SK-N-SH treated with all-trans-retinoic acid at 6 μM for 48 hours (cell line): Measurements from ENCODE around the gene COL6A3.
"Not testable (repeated sequence)": the region's sequence is repeated elsewhere in the genome, so short reads cannot be mapped to it uniquely, and the experiment has no call there.

Source experiments
- ATAC-seq: fragments of 200-7000 bp; cut with Tn5 transposase; 3 replicates; pipeline ENCODE4 v1.9.1; 2020; ENCODE audit warnings: mild to moderate bottlenecking, moderate library complexity
- BACH2 ChIP-seq: fragments of 250-450 bp; sonication (Bioruptor Pico); IDR thresholded peaks from 2 replicates; pipeline ENCODE4 v1.9.0; 2021; ENCODE audit warnings: mild to moderate bottlenecking, borderline replicate concordance
- CSDC2 ChIP-seq: fragments of 250-450 bp; sonication (Bioruptor Pico); IDR thresholded peaks from 2 replicates; pipeline ENCODE4 v1.5.0; 2020; ENCODE audit warnings: mild to moderate bottlenecking, moderate library complexity
- ESRRG ChIP-seq: fragments of 250-450 bp; sonication (Bioruptor Pico); IDR thresholded peaks from 2 replicates; pipeline ENCODE4 v1.6.1; 2021; ENCODE audit warnings: mild to moderate bottlenecking
- ISL1 ChIP-seq: fragments of 250-450 bp; sonication (Bioruptor Pico); IDR thresholded peaks from 2 replicates; pipeline ENCODE4 v2.1.2; 2022; ENCODE audit warnings: mild to moderate bottlenecking, moderate library complexity
- OSR1 ChIP-seq: fragments of 250-450 bp; sonication (Bioruptor Pico); IDR thresholded peaks from 2 replicates; pipeline ENCODE4 v1.8.0; 2022; ENCODE audit warnings: moderate library complexity, mild to moderate bottlenecking, inconsistent platforms
- PPARA ChIP-seq: fragments of 250-450 bp; sonication (Bioruptor Pico); IDR thresholded peaks from 2 replicates; pipeline ENCODE4 v1.5.0; 2020; ENCODE audit warnings: mild to moderate bottlenecking, borderline replicate concordance
- RARB ChIP-seq: fragments of 250-450 bp; sonication (Bioruptor Pico); IDR thresholded peaks from 2 replicates; pipeline ENCODE4 v1.8.0; 2021; ENCODE audit warnings: mild to moderate bottlenecking, moderate library complexity
- SNAI2 ChIP-seq: fragments of 250-450 bp; sonication (Bioruptor Pico); IDR thresholded peaks from 2 replicates; pipeline ENCODE4 v1.5.0; 2020; ENCODE audit warnings: mild to moderate bottlenecking, moderate library complexity
- TCF4 ChIP-seq: fragments of 250-450 bp; sonication (Bioruptor Pico); IDR thresholded peaks from 2 replicates; pipeline ENCODE4 v1.8.0; 2021; ENCODE audit warnings: mild to moderate bottlenecking, moderate library complexity, borderline replicate concordance
- TOX ChIP-seq: fragments of 250-450 bp; sonication (Bioruptor Pico); IDR thresholded peaks from 2 replicates; pipeline ENCODE4 v1.8.0; 2021; ENCODE audit warnings: mild to moderate bottlenecking, moderate library complexity, borderline replicate concordance
- ZFP3 ChIP-seq: fragments of 250-450 bp; sonication (Bioruptor Pico); IDR thresholded peaks from 2 replicates; pipeline ENCODE4 v1.5.0; 2020; ENCODE audit warnings: mild to moderate bottlenecking, moderate library complexity
- ZFP30 ChIP-seq: fragments of 450-650 bp; formaldehyde crosslinking; IDR thresholded peaks from 2 replicates; pipeline ENCODE4 v1.5.0; 2022; ENCODE audit warnings: mild to moderate bottlenecking, moderate library complexity
- ZNF565 ChIP-seq: fragments of 450-650 bp; formaldehyde crosslinking; conservative IDR thresholded peaks from 2 replicates; pipeline ENCODE4 v1.5.0; 2020; ENCODE audit warnings: low read depth, mild to moderate bottlenecking, moderate library complexity
- ZNF70 ChIP-seq: fragments of 450-650 bp; formaldehyde crosslinking; IDR thresholded peaks from 2 replicates; pipeline ENCODE4 v1.5.0; 2020; ENCODE audit warnings: mild to moderate bottlenecking, moderate library complexity
- ZNF8 ChIP-seq: fragments of 450-650 bp; formaldehyde crosslinking; IDR thresholded peaks from 2 replicates; pipeline ENCODE4 v1.5.0; 2020; ENCODE audit warnings: mild to moderate bottlenecking, moderate library complexity
- TF ChIP-seq, protein P1 (sequence below): fragments of 250-450 bp; sonication (Bioruptor Pico); IDR thresholded peaks from 2 replicates; pipeline ENCODE4 v1.5.1; 2020; ENCODE audit warnings: low read depth, mild to moderate bottlenecking, moderate library complexity
- TF ChIP-seq, protein P2 (sequence below): fragments of 250-450 bp; sonication (Bioruptor Pico); IDR thresholded peaks from 2 replicates; pipeline ENCODE4 v1.8.0; 2020; ENCODE audit warnings: mild to moderate bottlenecking, moderate library complexity, borderline replicate concordance
- TF ChIP-seq, protein P3 (sequence below): fragments of 250-450 bp; sonication (Bioruptor Pico); IDR thresholded peaks from 2 replicates; pipeline ENCODE4 v1.8.0; 2021; ENCODE audit warnings: low read depth, mild to moderate bottlenecking, moderate library complexity, borderline replicate concordance
- TF ChIP-seq, protein P4 (sequence below): fragments of 250-450 bp; sonication (Bioruptor Pico); IDR thresholded peaks from 2 replicates; pipeline ENCODE4 v1.5.1; 2021; ENCODE audit warnings: mild to moderate bottlenecking, moderate library complexity
- TF ChIP-seq, protein P5 (sequence below): fragments of 250-450 bp; sonication (Bioruptor Pico); IDR thresholded peaks from 2 replicates; pipeline ENCODE4 v1.5.0; 2020; ENCODE audit warnings: mild to moderate bottlenecking, moderate library complexity

Gene COL6A3

DNA sequence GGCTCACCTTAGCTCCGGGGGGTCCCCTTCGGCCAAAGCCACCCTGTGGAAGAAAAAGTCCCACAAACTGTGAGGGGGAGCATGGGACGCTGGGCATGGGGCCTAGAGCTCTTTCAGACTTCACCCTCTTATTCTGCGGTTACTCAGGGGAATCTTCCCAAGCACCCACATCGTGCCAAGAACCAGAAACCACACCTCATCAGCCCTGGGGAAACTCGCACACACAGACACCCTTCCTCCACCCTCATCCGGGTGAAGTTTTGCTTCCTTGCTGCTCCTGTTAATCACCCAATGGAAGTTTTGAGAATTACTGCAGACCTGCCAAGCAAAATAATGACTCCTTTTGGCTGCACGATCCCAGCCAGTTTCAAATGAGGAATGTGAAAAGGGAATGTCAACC lies 59.1 kb downstream of the COL6A3 start (continued):
- TF ChIP-seq, protein P1, sequence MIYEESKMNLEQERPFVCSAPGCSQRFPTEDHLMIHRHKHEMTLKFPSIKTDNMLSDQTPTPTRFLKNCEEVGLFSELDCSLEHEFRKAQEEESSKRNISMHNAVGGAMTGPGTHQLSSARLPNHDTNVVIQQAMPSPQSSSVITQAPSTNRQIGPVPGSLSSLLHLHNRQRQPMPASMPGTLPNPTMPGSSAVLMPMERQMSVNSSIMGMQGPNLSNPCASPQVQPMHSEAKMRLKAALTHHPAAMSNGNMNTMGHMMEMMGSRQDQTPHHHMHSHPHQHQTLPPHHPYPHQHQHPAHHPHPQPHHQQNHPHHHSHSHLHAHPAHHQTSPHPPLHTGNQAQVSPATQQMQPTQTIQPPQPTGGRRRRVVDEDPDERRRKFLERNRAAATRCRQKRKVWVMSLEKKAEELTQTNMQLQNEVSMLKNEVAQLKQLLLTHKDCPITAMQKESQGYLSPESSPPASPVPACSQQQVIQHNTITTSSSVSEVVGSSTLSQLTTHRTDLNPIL: no peak
- TF ChIP-seq TOX (CRISPR knock-in tag): no peak

DNA sequence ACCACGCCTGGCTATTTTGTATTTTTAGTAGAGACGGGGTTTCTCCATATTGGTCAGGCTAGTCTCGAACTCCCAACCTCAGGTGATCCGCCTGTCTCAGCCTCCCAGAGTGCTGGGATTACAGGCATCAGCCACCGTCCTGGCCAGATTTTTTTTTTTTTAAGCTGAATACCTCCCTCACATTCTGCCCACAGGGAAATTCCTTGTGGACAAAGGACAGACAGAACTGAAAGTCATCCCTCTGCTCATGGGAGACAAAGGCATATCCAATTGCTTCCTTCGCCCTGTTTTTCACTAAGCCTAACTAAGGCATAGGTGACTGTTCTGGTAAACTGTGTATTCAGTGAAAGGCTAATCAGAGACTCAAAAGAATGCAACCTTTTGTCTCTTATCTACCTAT lies 59.8 kb downstream of the COL6A3 start:
- not testable (repeated sequence) for ATAC-seq

DNA sequence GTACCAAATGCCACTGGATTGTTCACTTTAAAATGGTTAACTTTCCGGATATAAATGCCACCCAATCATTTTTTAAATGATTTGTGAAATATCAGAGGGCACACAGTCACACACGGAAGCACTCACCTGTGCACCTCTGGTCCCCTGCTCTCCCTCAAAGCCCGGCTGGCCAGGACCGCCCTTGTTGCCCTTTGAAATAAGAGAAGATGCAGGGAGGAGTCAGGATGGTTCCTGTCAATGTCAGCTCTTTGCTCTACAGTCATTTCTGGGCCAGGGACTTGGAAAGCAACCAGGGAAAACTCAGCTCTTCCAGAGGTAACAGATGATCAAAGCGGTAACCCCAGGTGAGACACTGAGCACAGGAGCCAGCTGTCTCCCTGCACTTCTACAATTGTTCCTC lies 60.7 kb downstream of the COL6A3 start:
- TF ChIP-seq BACH2 (CRISPR knock-in tag) (no peak), TOX (CRISPR knock-in tag) (no peak), SNAI2 (CRISPR knock-in tag) (no peak), ZFP30 (CRISPR knock-in tag) (no peak), ESRRG (no peak), OSR1 (CRISPR knock-in tag) (no peak), ZNF70 (CRISPR knock-in tag) (no peak), ISL1 (CRISPR knock-in tag) (no peak), TCF4 (CRISPR knock-in tag) (no peak), PPARA (CRISPR knock-in tag) (no peak), CSDC2 (CRISPR knock-in tag) (no peak), ZNF8 (CRISPR knock-in tag) (no peak), ZFP3 (no peak)
- TF ChIP-seq, protein P2, sequence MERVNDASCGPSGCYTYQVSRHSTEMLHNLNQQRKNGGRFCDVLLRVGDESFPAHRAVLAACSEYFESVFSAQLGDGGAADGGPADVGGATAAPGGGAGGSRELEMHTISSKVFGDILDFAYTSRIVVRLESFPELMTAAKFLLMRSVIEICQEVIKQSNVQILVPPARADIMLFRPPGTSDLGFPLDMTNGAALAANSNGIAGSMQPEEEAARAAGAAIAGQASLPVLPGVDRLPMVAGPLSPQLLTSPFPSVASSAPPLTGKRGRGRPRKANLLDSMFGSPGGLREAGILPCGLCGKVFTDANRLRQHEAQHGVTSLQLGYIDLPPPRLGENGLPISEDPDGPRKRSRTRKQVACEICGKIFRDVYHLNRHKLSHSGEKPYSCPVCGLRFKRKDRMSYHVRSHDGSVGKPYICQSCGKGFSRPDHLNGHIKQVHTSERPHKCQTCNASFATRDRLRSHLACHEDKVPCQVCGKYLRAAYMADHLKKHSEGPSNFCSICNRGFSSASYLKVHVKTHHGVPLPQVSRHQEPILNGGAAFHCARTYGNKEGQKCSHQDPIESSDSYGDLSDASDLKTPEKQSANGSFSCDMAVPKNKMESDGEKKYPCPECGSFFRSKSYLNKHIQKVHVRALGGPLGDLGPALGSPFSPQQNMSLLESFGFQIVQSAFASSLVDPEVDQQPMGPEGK: no peak
- TF ChIP-seq, protein P3, sequence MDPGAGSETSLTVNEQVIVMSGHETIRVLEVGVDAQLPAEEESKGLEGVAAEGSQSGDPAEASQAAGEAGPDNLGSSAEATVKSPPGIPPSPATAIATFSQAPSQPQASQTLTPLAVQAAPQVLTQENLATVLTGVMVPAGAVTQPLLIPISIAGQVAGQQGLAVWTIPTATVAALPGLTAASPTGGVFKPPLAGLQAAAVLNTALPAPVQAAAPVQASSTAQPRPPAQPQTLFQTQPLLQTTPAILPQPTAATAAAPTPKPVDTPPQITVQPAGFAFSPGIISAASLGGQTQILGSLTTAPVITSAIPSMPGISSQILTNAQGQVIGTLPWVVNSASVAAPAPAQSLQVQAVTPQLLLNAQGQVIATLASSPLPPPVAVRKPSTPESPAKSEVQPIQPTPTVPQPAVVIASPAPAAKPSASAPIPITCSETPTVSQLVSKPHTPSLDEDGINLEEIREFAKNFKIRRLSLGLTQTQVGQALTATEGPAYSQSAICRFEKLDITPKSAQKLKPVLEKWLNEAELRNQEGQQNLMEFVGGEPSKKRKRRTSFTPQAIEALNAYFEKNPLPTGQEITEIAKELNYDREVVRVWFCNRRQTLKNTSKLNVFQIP (CRISPR knock-in tag): no peak
- TF ChIP-seq, protein P4, sequence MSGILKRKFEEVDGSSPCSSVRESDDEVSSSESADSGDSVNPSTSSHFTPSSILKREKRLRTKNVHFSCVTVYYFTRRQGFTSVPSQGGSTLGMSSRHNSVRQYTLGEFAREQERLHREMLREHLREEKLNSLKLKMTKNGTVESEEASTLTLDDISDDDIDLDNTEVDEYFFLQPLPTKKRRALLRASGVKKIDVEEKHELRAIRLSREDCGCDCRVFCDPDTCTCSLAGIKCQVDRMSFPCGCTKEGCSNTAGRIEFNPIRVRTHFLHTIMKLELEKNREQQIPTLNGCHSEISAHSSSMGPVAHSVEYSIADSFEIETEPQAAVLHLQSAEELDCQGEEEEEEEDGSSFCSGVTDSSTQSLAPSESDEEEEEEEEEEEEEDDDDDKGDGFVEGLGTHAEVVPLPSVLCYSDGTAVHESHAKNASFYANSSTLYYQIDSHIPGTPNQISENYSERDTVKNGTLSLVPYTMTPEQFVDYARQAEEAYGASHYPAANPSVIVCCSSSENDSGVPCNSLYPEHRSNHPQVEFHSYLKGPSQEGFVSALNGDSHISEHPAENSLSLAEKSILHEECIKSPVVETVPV (CRISPR knock-in tag): no peak
- TF ChIP-seq, protein P5, sequence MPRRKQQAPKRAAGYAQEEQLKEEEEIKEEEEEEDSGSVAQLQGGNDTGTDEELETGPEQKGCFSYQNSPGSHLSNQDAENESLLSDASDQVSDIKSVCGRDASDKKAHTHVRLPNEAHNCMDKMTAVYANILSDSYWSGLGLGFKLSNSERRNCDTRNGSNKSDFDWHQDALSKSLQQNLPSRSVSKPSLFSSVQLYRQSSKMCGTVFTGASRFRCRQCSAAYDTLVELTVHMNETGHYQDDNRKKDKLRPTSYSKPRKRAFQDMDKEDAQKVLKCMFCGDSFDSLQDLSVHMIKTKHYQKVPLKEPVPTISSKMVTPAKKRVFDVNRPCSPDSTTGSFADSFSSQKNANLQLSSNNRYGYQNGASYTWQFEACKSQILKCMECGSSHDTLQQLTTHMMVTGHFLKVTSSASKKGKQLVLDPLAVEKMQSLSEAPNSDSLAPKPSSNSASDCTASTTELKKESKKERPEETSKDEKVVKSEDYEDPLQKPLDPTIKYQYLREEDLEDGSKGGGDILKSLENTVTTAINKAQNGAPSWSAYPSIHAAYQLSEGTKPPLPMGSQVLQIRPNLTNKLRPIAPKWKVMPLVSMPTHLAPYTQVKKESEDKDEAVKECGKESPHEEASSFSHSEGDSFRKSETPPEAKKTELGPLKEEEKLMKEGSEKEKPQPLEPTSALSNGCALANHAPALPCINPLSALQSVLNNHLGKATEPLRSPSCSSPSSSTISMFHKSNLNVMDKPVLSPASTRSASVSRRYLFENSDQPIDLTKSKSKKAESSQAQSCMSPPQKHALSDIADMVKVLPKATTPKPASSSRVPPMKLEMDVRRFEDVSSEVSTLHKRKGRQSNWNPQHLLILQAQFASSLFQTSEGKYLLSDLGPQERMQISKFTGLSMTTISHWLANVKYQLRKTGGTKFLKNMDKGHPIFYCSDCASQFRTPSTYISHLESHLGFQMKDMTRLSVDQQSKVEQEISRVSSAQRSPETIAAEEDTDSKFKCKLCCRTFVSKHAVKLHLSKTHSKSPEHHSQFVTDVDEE (CRISPR knock-in tag): no peak
- ATAC-seq: no peak

DNA sequence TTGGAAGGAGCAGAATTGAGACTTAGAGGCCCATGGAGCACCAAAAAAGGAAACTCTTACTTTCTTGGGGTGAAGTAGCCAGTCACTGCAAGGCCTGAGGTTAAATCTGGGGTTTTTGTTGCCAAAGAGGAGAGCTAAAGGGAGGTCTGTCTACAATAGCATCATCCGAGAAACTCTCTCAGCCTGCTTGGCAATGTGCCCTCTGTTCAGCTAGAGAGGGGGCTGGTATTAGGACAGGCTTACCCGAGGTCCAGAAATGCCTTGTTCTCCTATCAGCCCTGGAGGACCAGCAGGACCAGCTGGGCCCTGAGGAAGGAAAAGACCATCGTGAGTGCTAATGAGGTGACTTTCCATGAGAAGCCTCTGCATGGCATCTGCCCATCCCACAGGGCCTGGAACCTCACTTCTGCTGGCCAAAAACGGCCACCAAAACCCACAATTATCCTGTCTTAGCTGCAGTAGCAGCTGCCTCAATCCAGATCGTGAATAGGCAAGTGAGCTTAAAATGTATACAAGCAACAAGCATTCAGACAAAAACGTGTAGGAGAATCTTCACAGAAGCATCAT lies 61.6 kb downstream of the COL6A3 start:
- ATAC-seq: peak; percentile 34; the same call in 1 of the 3 replicates
- no peak for TF ChIP-seq ESRRG
- TF ChIP-seq, protein P3 (CRISPR knock-in tag): no peak
- TF ChIP-seq ZFP30 (CRISPR knock-in tag): no peak
- TF ChIP-seq, protein P5 (CRISPR knock-in tag): no peak
- TF ChIP-seq RARB (CRISPR knock-in tag): no peak
- TF ChIP-seq, protein P2: no peak
- TF ChIP-seq TCF4 (CRISPR knock-in tag): no peak
- TF ChIP-seq OSR1 (CRISPR knock-in tag): no peak
- TF ChIP-seq TOX (CRISPR knock-in tag): no peak
- no peak for TF ChIP-seq ZNF565
